MCF 10A (cell line): ENCODE data around the gene AQP12A. TPM values are rescaled to one million over a fixed set of nuclear protein-coding genes. Genes with fewer than 3 reads are reported as not detected.
"Not testable (repeated sequence)": the region's sequence is repeated elsewhere in the genome, so short reads cannot be mapped to it uniquely, and the experiment has no call there.

Experiments
- BruUV-seq: library from RNA; stranded (reverse); fragments of 400-500 nt; replicated peaks from 2 replicates; lab custom pipeline; 2021; lab: Mats Ljungman, UMichigan
- CTCF ChIA-PET: fragments of 300-600 bp; sonication (Branson Sonifier 250); formaldehyde crosslinking; extraction: SDS; loops from one replicate; lab custom pipeline; 2021; ENCODE audit warnings: antibody characterized with exemption, inconsistent platforms; lab: Yijun Ruan, JAX
- POLR2A ChIA-PET: fragments of 300-600, 350-650 bp; sonication (Branson Sonifier 250); formaldehyde crosslinking; extraction: SDS; loops from one replicate; lab custom pipeline; 2020; ENCODE audit warnings: antibody characterized with exemption, inconsistent platforms; lab: Yijun Ruan, JAX
- DNase-seq: peaks from one replicate; pipeline ENCODE4 v3.0.0-alpha.2; 2018; ENCODE audit not compliant: unreplicated experiment
- H3K27ac Mint-ChIP-seq: one replicate; pipeline ENCODE4 v1.8.0; 2022; ENCODE audit warnings: mild to moderate bottlenecking, low read depth, mixed read lengths; ENCODE audit not compliant: unreplicated experiment
- H3K27me3 Mint-ChIP-seq: one replicate; pipeline ENCODE4 v1.8.0; 2022; ENCODE audit warnings: mixed read lengths; ENCODE audit not compliant: insufficient read depth, unreplicated experiment
- H3K36me3 Mint-ChIP-seq: one replicate; pipeline ENCODE4 v1.8.0; 2022; ENCODE audit warnings: mild to moderate bottlenecking, moderate library complexity, mixed read lengths; ENCODE audit not compliant: insufficient read depth, unreplicated experiment
- H3K4me1 Mint-ChIP-seq: one replicate; pipeline ENCODE4 v1.8.0; 2022; ENCODE audit warnings: mixed read lengths; ENCODE audit not compliant: insufficient read depth, unreplicated experiment
- H3K4me3 Mint-ChIP-seq: one replicate; pipeline ENCODE4 v1.8.0; 2022; ENCODE audit warnings: mild to moderate bottlenecking, moderate library complexity, mixed read lengths; ENCODE audit not compliant: unreplicated experiment
- H3K9me3 Mint-ChIP-seq: one replicate; pipeline ENCODE4 v1.8.0; 2022; ENCODE audit warnings: mixed read lengths; ENCODE audit not compliant: unreplicated experiment
- intact Hi-C: fragments of 100-400 bp; cut with micrococcal nuclease; formaldehyde crosslinking; loops from 2 replicates; pipeline ENCODE4 v1.14.1; 2022
- total RNA-seq: library from RNA; stranded (reverse); gene quantifications from 2 replicates; pipeline ENCODE4 v1.2.3, GENCODE V29; 2022
- TF ChIP-seq, protein P1 (sequence below): fragments of 200-600 bp; IDR thresholded peaks from one replicate; pipeline ENCODE4 v1.8.0; 2022; ENCODE audit warnings: antibody characterized with exemption, mild to moderate bottlenecking; ENCODE audit not compliant: unreplicated experiment

AQP12A gene
- total RNA-seq, 1 experiment from 2014 or later, result not detected

DNA sequence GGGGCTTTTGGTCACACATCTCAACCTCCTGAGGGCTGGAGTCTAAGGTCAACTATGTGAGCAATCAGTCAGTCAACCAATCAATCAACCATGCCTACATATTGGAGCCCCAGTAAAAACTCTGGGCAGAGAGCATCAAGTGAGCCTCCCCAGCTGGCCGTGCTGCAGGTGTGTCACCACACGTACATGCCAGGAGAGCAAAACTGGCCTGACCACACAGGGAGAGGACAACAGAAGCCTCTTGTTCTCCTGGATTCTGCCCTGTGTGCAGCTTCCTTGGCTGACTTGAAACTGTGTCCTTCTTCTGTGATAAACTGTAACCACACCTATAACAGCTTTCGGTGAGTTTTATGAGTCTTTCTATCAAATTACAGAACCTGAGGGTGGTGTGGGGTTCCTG lies 40.5 kb upstream of the AQP12A start:
- TF ChIP-seq, protein P1, sequence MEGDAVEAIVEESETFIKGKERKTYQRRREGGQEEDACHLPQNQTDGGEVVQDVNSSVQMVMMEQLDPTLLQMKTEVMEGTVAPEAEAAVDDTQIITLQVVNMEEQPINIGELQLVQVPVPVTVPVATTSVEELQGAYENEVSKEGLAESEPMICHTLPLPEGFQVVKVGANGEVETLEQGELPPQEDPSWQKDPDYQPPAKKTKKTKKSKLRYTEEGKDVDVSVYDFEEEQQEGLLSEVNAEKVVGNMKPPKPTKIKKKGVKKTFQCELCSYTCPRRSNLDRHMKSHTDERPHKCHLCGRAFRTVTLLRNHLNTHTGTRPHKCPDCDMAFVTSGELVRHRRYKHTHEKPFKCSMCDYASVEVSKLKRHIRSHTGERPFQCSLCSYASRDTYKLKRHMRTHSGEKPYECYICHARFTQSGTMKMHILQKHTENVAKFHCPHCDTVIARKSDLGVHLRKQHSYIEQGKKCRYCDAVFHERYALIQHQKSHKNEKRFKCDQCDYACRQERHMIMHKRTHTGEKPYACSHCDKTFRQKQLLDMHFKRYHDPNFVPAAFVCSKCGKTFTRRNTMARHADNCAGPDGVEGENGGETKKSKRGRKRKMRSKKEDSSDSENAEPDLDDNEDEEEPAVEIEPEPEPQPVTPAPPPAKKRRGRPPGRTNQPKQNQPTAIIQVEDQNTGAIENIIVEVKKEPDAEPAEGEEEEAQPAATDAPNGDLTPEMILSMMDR, result no peak
- H3K9me3 Mint-ChIP-seq, result no peaks in the 10 kb centered on the region
- no peak overlapping the region for H3K4me3 Mint-ChIP-seq
- H3K27me3 Mint-ChIP-seq, result peaks cover 95% of the 10 kb centered on the region
- H3K27ac Mint-ChIP-seq, result no peak overlapping the region
- POLR2A ChIA-PET, result no interaction called here
- no peaks in the 10 kb centered on the region for H3K4me1 Mint-ChIP-seq
- no peak for DNase-seq
- no peaks in the 10 kb centered on the region for H3K36me3 Mint-ChIP-seq
- intact Hi-C loops, result no loop called here
- BruUV-seq, result no TSS peak
- CTCF ChIA-PET, result interaction anchor here (0.7 kb wide), 1 partner anchor 188 kb away, joined by 3 read pairs; no protein-coding TSS in a partner anchor

DNA sequence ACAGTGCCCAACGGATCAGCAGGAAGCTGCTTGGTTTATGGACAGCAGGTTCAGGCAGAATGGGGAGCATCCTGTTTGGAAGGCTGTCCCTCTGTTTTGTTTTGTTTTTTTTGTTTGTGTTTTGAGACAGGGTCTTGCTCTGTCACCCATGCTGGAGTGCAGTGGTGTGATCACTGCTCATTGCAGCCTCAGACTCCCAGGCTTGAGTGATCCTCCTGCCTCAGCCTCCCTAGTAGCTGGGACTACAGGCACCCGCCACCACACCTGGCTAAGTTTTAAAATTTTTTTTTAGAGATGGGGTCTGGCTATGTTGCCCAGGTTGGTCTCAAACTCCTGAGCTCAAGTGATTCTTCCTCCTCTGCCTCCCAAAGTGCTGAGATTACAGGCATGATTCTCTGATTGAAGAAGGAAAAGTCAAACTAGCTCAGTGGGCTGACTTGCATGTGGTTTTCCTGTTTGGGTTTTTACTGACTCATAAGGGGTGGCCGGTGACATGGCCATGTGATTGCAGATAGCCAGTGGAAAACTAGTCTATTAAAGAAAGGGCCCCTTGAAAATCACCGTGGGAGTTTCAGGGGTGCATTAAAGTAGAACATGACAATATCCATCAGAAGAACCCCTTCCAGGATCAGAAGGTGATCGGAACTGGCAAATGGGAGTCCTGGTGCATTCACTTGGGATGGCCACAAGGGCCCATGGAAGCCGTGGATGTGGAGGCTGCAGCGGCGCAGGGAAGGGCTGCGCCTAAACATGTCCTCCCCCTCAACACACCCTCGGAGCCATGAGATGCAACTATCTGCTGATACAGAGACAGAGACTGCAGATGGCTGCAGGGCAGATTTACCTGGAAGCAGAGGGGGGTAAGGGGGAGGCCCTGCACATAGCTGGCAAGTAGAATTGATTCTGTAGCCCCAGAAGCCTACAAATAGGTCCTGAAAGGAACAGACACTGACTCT lies 35.5 kb upstream of the AQP12A start:
- ChIA-PET POLR2A (no interaction called here), CTCF (no interaction called here)
- H3K27ac Mint-ChIP-seq, result no peak overlapping the region
- peaks cover 90% of the 10 kb centered on the region for H3K27me3 Mint-ChIP-seq
- TF ChIP-seq, protein P1, result no peak
- intact Hi-C loops, result no loop called here
- no peak for DNase-seq
- no peaks in the 10 kb centered on the region for H3K9me3 Mint-ChIP-seq
- no peak overlapping the region for H3K4me3 Mint-ChIP-seq
- BruUV-seq, result no TSS peak
- no peaks in the 10 kb centered on the region for H3K4me1 Mint-ChIP-seq
- no peaks in the 10 kb centered on the region for H3K36me3 Mint-ChIP-seq

DNA sequence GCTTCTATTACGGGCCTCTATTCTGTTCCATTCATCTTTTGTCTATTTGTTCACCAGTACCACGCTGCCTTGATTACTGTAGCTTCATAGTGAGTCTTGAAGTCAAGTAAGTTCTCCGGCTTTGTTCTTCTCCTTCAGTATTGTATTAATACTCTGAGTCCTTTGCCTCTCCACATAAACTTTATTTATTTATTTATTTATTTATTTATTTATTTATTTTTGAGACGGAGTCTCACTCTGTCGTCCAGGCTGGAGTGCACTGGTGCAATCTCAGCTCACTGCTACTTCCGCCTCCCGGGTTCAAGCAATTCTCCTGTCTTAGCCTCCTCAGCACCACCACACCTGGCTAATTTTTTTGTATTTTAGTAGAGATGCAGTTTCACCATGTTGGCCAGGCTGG lies 31.8 kb upstream of the AQP12A start:
- H3K9me3 Mint-ChIP-seq, POLR2A ChIA-PET, H3K4me1 Mint-ChIP-seq, DNase-seq, BruUV-seq, H3K27ac Mint-ChIP-seq, H3K4me3 Mint-ChIP-seq, H3K36me3 Mint-ChIP-seq, intact Hi-C loops: not testable (repeated sequence)
- CTCF ChIA-PET, result interaction anchor here (0.7 kb wide), 2 partner anchors 173 to 974 kb away, joined by 3 read pairs; no protein-coding TSS in a partner anchor
- peaks cover 84% of the 10 kb centered on the region for H3K27me3 Mint-ChIP-seq

DNA sequence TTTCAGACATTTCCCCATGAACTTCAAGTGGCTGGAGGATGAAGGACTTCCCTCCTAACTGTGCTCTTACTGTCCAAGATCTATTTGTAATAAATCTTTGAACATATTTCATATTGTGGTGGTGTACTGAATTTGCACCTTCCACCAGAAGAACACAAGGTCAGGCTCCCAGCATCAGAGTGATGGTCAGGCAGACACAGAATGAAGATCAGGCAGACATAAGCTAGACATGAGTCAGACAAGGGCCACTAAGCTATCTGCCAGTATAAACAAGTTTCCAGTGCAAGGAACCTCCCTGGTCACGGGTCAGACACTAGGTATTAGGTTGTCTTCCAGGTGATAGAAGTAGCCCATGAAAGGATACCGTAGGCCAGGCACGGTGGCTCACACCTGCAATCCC lies 29.0 kb upstream of the AQP12A start:
- DNase-seq, result peak; percentile 3
- H3K4me3 Mint-ChIP-seq, result no peak overlapping the region
- H3K27me3 Mint-ChIP-seq, result peaks cover 84% of the 10 kb centered on the region
- POLR2A ChIA-PET, result interaction anchor here (0.8 kb wide), 1 partner anchor 57 kb away, joined by 3 read pairs; no protein-coding TSS in a partner anchor
- BruUV-seq, result no TSS peak
- intact Hi-C loops, result no loop called here
- peaks cover 10% of the 10 kb centered on the region for H3K9me3 Mint-ChIP-seq
- no peaks in the 10 kb centered on the region for H3K4me1 Mint-ChIP-seq
- CTCF ChIA-PET, result no interaction called here
- TF ChIP-seq, protein P1, result no peak
- H3K36me3 Mint-ChIP-seq, result no peaks in the 10 kb centered on the region
- no peak overlapping the region for H3K27ac Mint-ChIP-seq
